Endothelial cell (in vitro differentiated cells): ENCODE data around the gene NIPAL1. TPM values are rescaled to one million over a fixed set of nuclear protein-coding genes. Genes with fewer than 3 reads are reported as not detected.

Source experiments
- DNase-seq: peaks from one replicate; pipeline ENCODE4 v3.0.0; 2021; ENCODE audit warnings: low spot score
- H3K27ac Mint-ChIP-seq: one replicate; pipeline ENCODE4 v1.8.0; 2021; ENCODE audit warnings: mixed read lengths, inconsistent platforms; ENCODE audit not compliant: unreplicated experiment
- H3K27me3 Mint-ChIP-seq: one replicate; pipeline ENCODE4 v1.8.0; 2021; ENCODE audit warnings: mild to moderate bottlenecking, moderate library complexity, mixed read lengths, inconsistent platforms; ENCODE audit not compliant: unreplicated experiment
- H3K36me3 Mint-ChIP-seq: one replicate; pipeline ENCODE4 v1.8.0; 2021; ENCODE audit warnings: mild to moderate bottlenecking, low read depth, mixed read lengths, inconsistent platforms; ENCODE audit not compliant: unreplicated experiment
- H3K4me1 Mint-ChIP-seq: one replicate; pipeline ENCODE4 v1.8.0; 2021; ENCODE audit warnings: mild to moderate bottlenecking, mixed read lengths, inconsistent platforms; ENCODE audit not compliant: unreplicated experiment
- H3K4me3 Mint-ChIP-seq: one replicate; pipeline ENCODE4 v1.8.0; 2021; ENCODE audit warnings: mild to moderate bottlenecking, mixed read lengths, inconsistent platforms; ENCODE audit not compliant: unreplicated experiment
- H3K9me3 Mint-ChIP-seq: one replicate; pipeline ENCODE4 v1.8.0; 2021; ENCODE audit warnings: mixed read lengths, inconsistent platforms; ENCODE audit not compliant: unreplicated experiment
- CTCF ChIP-seq: fragments of 200-600 bp; sonication (generic); IDR thresholded peaks from one replicate; pipeline ENCODE4 v1.5.0; 2021; ENCODE audit warnings: antibody characterized with exemption; ENCODE audit not compliant: unreplicated experiment
- total RNA-seq: library from RNA; stranded (reverse); fragmentation: NEBNext Ultra II Directional; extraction: Animal tissue kit (Norgen Biotek cat#: 25700); gene quantifications from one replicate; pipeline ENCODE4 v1.2.1, GENCODE V29; 2021; ENCODE audit not compliant: unreplicated experiment

NIPAL1 gene
- total RNA-seq, 1 donor from 2014 or later = 2.0 TPM

GRCh38 chr4:48082956-48083355, 66.4 kb downstream of the NIPAL1 start:
- H3K4me3 Mint-ChIP-seq = no peak overlapping the region
- peaks cover 7% of the 10 kb centered on the region for H3K4me1 Mint-ChIP-seq
- no peak overlapping the region for H3K27ac Mint-ChIP-seq
- H3K27me3 Mint-ChIP-seq = peaks cover 4% of the 10 kb centered on the region
- no peaks in the 10 kb centered on the region for H3K36me3 Mint-ChIP-seq
- DNase-seq = no peak
- TF ChIP-seq CTCF = no peak
- no peaks in the 10 kb centered on the region for H3K9me3 Mint-ChIP-seq

- no peak for TF ChIP-seq CTCF
- no peak for DNase-seq
- H3K27me3 Mint-ChIP-seq = peaks cover 4% of the 10 kb centered on the region
- no peak overlapping the region for H3K27ac Mint-ChIP-seq
- no peaks in the 10 kb centered on the region for H3K36me3 Mint-ChIP-seq
- H3K9me3 Mint-ChIP-seq = no peaks in the 10 kb centered on the region
- H3K4me3 Mint-ChIP-seq = no peak overlapping the region
- no peaks in the 10 kb centered on the region for H3K4me1 Mint-ChIP-seq
Observed at GRCh38 chr4:48085821-48086589, 69.4 kb downstream of the NIPAL1 start.

Other genes starting within 250 kb of the NIPAL1 start
- 0.51 TPM for gene CORIN, start 178.7 kb upstream of the NIPAL1 start, total RNA-seq
- 20.0 TPM for gene NFXL1, start 102.2 kb upstream of the NIPAL1 start, total RNA-seq
- gene CNGA1, start 91 bp upstream of the NIPAL1 start, total RNA-seq = not detected
- 0.36 TPM for gene TXK, start 117.5 kb downstream of the NIPAL1 start, total RNA-seq